GM19328 (cell line): ENCODE data around the gene RAB21.

Experiments
- ATAC-seq: cut with Tn5 transposase; IDR thresholded peaks from one replicate; pipeline ENCODE4 v1.9.1; 2021; ENCODE audit warnings: mild to moderate bottlenecking, moderate library complexity; ENCODE audit not compliant: unreplicated experiment

The RAB21 gene, protein sequence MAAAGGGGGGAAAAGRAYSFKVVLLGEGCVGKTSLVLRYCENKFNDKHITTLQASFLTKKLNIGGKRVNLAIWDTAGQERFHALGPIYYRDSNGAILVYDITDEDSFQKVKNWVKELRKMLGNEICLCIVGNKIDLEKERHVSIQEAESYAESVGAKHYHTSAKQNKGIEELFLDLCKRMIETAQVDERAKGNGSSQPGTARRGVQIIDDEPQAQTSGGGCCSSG

DNA sequence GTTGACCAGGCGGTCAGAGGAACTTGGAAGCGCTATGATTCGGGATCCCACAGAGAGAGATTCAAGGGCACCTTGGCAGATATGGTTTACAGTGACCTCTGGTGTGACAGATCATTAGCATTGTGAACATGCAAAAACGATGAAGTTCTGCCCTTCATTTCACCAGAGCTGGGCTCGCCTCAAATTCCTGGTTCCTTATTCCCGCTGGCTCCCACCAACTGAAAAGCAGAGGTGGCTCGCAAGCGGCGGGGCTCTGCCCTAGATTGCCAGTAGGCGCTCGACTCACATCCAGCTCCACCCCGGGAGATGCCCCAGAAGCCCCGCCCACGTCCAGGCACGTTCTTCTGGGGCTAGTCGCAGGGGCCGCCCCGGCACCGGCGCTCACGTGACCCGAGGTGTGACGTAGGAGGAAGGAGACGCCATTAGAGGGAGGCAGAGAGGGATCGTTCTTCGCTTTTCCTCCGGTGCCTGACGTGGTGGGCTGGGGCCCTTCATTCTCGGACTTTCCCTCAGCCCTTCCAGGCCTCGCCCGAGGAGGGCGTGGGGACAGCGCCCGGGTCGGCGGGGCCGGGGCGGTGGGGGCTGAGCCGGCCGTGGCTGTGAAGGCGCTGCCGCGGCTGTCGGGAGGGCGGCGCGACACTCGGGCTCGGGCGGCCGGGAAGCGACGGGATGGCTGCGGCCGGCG is at the start of gene RAB21:
Gene RAB21 (plus strand): TSS at position 403 of the 685 bp plus-strand sequence. CDS start 267 bp downstream, at position 670.
- ATAC-seq = peak; percentile 95

DNA sequence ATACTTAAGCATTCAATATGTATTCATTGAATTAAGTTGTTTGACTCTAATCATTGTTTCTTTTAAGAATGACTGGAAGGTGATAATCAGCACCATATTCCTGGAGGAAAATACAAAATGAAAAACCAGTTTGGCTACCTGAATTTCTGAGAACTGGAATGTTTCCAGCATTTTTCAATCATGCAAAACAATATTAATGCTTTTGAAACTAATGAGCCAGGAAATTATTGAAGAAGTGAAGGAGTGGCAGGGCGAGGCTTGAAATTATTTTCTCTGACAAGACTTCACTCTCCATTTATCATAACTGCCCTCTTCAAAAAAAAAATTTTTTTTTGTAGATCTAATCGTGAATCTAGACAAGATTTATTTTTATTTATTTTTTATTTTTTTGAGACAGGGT is 49.7 kb upstream of the RAB21 start:
- ATAC-seq = no peak

DNA sequence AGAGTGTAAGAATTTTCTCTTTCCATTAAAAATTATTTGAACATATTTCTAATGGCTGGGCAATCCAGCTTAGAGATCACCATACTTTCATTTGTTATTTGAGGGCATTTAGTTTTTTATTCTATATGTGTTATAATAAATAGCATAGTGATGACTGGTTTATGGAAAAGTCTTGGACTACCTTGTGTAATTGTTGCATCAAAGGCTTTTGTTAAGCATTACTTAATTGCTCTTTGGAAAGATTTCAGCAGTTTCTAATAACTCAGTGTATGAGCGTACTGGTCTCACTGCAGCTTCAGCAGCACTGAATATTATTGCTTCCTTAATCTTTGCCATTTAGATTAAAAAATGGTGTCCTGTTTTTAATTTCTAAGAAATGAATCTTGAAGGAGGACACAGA is 46.0 kb upstream of the RAB21 start:
- no peak for ATAC-seq

DNA sequence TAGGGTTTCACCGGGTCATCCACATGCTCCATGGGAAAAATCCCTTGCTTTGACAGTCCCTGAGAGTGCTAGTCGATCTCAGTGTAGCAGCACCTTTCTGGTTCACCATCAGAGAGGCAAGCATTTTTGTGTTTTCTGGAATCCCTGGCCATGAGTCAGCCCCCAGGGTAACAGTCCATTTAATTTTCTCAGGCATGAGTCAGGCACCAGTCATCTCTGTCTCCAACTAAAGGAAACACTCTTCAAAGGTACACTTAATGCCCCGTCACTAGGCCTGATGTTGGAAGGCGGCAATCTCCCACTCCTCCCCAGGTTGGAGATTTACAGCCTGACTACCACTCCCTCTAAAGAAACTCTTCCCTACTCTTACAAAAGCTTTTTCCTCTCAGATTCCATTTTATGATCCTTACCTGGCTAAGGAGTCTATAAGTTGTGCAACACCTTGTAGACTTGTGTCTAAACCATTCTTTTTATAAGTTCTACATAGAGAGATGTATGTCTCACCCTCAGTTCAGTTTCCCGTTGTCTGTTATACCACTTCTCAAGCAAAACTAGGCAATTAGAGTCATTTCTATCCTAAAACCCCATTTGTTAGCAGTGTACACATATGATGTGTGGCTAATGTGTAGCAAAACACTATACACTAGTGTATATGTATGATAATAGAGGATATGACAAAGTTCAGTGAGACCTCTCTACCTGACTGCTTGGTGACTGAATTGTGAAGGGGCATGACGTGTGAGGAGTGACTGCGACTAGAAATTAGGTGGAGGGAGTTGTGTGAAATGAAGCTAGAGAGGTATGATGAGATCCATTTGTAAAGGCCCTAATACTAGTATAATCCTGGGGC is 44.2 kb upstream of the RAB21 start:
- ATAC-seq = no peak

DNA sequence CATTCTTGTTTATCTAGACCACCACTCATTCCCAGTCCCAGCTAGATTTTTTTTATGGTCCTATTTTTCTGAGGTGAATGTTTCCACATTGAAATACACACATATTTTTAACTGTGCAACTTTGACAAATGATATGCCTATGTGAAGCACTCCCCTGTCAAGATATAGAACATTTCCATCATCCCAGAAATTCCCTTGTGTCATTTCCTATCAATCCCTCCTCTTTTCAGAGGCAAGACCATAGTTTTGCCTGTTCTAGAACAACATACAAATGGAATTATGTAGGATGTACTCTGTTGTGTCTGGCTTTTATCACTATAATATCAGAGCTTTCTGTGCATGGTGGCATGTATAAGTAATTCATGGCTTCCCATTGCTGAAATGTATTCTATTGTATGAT is 36.1 kb upstream of the RAB21 start:
- no peak for ATAC-seq

DNA sequence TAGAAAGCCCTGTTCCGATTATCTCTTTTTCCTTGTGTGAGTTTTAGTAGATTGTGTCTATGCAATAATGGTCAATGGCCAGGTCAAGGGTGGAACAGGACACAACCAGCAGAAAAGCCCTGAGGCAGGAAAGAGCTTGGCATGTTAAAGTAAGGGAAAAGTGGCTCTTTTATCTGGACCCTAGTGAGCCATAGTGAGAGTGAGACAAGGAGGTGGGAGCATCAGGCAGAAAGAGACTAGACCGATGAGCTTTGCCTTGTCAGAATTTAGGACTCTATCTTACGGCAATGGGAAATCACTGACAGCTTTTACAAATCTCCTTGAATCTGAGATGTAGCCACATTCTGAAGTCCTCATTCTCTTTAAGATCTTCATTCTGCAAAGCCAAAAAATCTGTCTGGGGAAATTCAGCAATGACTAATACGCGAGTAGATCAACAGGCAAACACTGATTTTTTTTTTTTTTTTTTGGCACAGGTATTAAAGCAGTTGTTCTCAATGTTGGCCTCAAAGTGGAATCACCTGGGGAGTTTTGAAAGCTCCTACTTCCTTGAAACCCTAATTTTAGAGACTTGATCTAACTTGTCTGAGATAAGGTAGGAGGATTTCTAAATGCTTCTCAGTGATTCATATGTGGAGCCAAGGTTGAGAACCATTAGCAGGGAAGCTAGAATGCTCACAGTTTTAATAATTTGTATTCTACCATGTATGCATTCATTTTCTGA is 34.9 kb upstream of the RAB21 start:
- ATAC-seq = no peak

DNA sequence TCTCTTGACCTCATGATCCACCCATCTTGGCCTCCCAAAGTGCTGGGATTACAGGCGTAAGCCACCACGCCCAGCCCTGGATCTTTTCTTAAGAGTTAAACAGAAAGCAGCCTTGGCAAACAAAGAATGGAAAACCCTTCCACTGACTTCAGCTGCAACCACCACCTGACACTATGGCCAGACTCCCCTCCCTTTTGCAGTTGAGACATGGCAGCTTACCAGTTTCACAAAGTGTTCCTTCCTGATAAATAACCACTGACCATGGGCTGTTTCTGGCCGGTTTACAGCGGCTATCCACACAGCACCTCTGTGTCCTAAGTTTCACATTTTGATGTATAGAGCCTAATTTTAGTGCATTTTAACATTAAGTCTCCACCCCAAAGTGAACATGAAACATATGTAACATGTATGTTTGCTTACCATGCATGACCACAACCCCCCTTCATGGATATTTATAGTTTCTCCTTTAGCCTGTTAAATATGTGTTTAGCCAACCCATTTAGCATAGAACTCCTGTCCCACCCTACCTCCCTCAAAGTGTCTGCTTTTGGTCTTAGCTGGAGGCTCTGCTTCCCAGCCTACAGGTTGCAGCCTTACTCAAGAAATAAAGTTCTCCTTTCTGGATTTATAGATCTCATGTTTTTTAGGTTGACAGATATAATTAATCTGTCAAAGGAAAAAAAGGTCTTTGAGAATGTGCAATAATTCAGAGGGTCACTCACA is 32.7 kb upstream of the RAB21 start:
- no peak for ATAC-seq

DNA sequence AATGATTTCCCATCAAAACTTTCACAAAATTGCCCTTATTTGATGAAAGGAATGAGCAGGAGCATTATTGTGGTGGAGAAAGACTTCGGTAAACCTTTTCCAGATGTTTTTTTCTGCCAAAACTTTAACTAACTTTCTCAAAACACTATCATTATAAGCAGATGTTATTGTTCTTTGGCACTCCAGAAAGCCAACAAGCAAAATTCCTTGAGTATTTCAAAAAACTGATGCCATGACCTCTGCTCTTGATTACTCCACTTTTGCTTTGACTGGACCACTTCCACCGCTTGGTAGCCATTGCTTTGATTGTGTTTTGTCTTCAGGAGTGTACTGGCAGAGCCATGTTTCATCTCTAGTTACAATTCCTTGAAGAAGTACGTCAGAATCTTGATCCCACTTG is 29.7 kb upstream of the RAB21 start:
- ATAC-seq = no peak

DNA sequence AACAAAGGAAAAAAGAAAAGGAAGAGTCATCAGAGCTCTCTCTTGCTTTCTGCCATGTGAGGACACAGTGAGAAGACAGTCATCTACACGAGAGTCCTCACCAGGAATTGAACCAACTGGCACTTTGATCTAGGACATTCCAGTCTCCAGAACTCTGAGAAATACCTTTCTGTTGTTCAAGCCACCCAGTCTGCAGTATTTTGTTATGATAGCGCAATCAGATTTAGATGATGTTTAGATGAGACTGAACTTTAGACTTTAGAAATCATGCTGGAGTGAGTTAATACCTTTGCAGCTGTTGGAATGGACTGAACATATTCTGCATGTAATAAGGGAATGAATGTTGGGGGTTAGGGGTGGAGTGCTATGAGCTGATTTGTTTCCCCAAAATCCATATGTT is 28.1 kb upstream of the RAB21 start:
- ATAC-seq = no peak

DNA sequence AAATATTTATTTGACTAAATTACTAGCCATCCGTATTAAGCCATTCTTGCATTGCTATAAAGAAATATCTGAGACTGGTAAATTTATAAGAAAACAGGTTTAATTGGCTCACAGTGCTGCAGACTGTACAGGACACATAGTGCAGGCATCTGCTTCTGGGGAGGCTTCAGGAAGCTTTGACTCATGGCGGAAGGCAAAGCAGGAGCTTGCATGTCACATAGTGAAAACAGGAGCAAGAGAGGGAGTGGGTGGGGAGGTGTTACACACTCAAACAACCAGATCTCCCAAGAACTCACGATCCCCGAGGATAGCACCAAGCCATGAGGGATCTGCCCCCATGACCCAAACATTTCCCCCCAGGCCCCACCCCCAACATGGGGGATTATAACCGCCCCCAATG is 26.7 kb upstream of the RAB21 start:
- ATAC-seq = no peak

DNA sequence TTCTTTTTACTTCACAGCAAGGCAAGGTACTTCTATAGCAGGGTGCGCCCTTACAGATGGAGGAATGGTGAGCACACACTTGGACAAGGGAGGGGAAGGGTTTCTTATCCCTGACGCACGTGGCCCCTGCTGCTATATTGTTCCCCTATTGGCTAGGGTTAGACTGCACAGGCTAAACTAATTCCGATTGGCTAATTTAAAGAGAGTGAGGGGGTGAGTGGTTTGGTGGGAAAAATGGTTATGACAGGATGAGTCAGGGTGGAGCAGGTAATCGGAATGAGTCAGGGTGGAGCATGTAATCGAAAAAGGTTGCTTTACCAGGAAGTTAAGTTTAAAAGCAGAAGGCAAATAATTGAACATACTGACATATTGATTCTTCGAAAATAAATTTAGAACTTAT is 23.7 kb upstream of the RAB21 start:
- no peak for ATAC-seq

DNA sequence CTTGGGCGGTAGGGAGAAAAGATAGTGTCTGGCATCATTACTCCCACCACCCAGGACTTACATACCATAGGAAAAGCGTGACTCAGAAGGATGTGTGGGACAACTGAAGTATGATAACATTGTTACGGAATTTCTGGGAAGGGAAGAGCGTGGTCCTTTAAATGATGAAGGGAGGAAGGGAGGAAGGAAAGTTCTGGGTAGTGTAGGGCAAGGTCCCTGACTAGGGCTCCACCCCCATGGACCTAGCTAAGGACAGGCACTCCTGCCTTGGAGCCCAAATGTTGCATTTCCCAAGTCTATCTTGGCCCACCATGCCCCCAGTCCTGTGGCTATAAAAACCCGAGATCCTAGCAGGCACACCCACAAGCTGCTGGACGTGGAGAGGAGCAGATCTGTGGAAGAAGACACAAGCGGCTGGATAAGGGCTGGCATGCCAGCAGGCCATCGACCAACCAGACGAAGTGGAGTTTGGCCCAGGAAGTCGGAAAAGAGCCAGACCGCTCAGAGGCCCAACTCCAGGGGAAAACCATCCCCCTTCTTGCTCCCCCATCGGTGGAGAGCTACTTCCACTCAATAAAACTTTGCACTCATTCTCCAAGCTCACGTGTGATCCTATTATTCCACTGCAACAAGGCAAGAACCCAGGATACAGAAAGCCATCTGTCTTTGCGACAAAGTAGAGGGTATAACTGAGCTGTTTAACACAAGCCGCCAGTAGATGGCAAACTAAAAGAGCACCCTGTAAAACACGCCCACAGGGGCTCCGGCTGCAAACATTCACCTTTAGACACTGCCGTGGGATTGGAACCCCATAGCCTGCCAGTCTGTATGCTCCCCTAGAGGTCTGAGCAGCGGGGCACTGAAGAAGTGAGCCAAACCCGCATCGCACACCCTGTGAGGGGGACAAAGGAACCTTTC is 23.0 kb upstream of the RAB21 start:
- ATAC-seq = no peak

DNA sequence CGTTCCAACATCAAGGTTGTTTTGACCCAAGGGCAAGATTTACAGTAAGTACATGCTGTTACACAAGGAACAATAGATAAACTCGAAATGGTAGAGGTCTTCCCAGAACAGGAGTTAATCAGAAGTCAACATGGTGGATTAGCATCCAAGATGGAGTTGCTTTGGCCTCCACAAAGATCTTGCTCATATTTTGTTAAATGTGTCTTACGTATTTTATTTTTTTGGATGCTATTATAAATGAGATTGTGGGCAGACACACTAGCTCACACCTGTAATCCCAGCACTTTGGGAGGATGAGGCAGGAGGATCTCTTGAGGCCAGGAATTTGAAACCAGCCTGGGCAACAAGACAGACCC is 22.3 kb upstream of the RAB21 start:
- ATAC-seq = no peak

DNA sequence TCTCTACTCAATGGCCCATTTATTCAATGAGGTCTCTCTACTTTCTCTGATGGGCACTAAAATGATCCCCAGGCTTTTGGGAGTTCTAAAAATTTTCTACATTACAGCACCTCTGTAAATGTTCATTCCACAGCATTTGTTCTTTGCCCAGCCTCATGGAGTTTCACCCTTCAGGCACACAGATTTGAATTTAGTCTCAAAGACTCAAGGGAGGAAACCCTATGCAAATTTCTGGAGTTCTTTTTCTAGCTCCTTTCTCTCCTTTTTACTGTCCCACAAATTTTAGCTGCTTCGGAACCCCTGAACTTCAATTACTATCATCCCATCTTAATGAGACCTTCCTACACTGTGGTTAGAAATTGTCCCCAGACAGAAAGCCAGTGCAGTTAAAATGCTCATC is 17.5 kb upstream of the RAB21 start:
- no peak for ATAC-seq

DNA sequence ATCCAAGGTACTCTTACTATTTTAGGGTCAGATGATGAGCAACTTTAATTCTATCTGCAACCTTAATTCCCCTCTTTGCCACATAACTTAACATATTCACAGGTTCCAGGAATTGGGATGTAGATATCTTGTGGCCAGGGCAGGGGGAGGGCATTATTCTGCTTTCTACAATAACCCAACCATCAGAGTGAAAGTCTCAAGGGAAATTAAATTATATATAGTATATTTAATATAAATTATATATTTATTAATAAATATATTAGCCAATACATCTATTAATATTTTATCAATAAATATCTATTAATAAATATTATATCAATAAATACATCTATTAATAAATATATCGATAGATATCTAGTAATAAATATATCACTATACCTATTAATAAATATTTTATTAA is 11.7 kb upstream of the RAB21 start:
- ATAC-seq = no peak

DNA sequence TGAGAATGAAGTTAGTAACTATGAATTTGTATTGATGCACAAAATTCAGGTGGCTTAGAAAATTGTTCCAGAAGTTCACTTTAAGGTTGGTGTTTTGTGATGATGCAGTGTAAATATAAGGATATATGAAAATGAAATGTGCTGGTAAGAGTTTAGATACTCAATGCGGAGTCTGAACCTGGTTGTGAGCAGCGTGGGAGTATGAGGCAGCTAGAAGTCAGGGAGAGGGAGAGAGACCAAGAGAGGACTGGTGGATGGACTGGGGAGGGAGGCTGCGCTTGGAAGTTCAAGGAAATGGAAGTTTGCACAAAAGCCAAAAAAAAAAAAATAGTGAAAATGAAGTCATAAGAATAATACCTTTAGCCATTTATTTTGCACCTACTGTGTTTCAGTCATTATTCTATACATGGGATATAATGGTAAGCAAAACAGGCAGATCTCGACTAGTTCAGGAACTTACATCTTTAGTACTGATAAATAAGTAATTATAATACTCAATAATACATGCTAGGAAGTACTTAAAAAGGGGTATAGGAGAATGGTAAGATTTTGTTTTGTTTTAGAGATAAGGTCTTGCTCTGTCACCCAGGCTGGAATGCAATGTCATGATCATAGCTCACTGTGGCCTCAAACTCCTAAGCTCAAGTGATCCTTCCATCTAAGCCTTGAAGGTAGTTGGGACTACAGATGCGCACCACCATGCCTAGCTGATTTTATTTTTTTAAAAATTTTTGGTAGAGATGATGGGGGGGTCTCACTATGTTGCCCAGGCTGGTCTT is 10.0 kb upstream of the RAB21 start:
- ATAC-seq = no peak

DNA sequence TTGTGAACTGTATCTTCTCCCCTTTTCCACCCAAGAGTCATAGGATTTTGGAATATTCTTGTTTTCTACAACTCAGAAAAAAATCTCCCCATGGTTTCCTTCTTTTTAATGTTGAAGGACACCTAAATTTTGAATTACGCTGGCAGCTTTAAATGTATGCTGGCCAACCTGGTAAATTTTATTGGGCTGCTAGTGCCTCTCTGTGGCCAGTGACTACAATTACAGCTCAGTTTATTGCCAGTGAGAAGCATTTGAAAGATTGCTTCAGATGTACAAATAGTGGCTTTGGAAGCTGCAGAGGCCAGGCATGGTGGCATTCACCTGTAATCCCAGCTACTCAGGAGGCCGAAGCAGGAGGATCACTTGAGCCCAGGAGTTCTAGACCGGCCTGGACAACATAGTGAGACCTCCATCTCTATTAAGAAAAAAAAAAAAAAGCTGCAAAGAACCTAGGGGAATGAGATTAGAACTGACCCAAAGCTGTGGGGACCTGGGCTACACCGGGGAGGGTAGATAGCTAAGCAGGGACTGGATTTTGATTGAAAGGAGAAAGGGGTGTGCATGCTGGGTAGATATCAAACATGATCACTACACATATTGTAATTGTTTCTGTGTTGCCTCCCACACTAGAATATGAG is 7.6 kb upstream of the RAB21 start:
- ATAC-seq = peak; percentile 83

DNA sequence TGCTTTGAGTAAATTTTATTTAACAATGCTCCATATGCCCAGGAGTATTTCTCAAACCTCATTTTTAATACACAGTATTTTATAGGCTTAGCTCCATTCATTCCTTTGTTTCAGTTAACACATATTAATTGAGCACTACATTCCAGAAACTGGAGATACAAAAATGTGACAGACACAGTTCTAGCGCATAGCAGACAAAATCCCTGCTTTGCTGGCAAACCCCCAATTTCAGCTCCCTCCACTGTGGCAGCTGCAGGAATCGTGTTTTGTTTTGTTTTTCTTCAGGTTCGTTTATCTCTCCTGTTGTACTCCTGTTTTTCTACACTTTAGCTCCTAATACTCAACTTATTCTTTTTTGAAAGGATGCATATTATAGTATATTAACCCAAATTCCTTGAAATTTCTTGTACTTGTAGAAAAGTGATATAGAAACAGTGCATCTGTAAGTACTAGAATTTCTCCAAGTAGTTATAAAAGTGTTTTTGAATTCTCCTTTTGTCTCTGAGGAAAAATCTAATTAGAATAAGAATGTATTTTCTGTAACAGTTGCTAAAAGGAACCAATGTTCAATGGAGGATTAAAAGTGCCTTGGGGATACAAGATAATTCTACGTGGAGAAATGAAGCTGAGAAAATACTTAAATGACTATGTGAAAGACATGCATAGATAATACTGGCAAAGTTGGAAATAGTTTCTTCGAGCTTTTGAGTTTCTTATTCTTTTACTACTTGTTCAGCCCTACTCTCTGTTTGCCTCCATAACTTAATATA is 6.4 kb upstream of the RAB21 start:
- no peak for ATAC-seq
